SK-N-SH (cell line): ENCODE results near the gene DPEP2. TPM values are rescaled to one million over a fixed set of nuclear protein-coding genes. Genes with fewer than 3 reads are reported as not detected.

Experiments
- CTCF ChIA-PET: fragments of 300-600, 350-600 bp; formaldehyde crosslinking; extraction: SDS; loops from one replicate; lab custom pipeline; 2021; lab: Yijun Ruan, JAX
- POLR2A ChIA-PET: fragments of 350-600 bp; sonication (Branson Sonifier 250); formaldehyde crosslinking; extraction: SDS; loops from one replicate; lab custom pipeline; 2020; ENCODE audit warnings: antibody characterized with exemption, inconsistent platforms; lab: Yijun Ruan, JAX
- DNase-seq: peaks from one replicate; pipeline ENCODE4 v3.0.0; 2012
- H2AFZ ChIP-seq: fragments of 200-600 bp; sonication (generic); 2 replicates; pipeline ENCODE4 v1.8.1; 2016; ENCODE audit warnings: antibody characterized with exemption, mild to moderate bottlenecking, low read depth
- H3F3A ChIP-seq: fragments of 200-600 bp; sonication (generic); replicated peaks from 2 replicates; pipeline ENCODE3; 2016; ENCODE audit warnings: antibody characterized with exemption, mild to moderate bottlenecking; ENCODE audit not compliant: insufficient read depth
- H3K27ac ChIP-seq, 2 experiments: fragments of 200-500 bp in 1 of 2; fragments of 200-600 bp in 1 of 2; sonication (Bioruptor generic) in 1 of 2; sonication (generic), shearing (Covaris generic) in 1 of 2; 2 replicates each; pipeline versions ENCODE4 v1.5.1 to v1.6.1; 2014 to 2016; ENCODE audit warnings: low read depth in 2 of 2, inconsistent platforms in 1 of 2, low read length in 1 of 2, mild to moderate bottlenecking in 1 of 2, mixed read lengths in 1 of 2
- H3K27me3 ChIP-seq: fragments of 200-600 bp; sonication (generic), shearing (Covaris generic); 2 replicates; pipeline ENCODE4 v1.6.1; 2016; ENCODE audit warnings: mixed run types; ENCODE audit not compliant: insufficient read depth
- H3K36me3 ChIP-seq, 2 experiments: fragments of 200-500 bp in 1 of 2; fragments of 200-600 bp in 1 of 2; sonication (Bioruptor generic) in 1 of 2; sonication (generic) in 1 of 2; replicated peaks in 1 of 2; 2 replicates each; pipeline versions ENCODE3 to v1.5.1; 2014 to 2016; ENCODE audit warnings: low read length in 1 of 2, mild to moderate bottlenecking in 1 of 2; ENCODE audit not compliant: insufficient read depth in 2 of 2, control insufficient read depth in 1 of 2
- H3K4me1 ChIP-seq, 2 experiments: fragments of 200-500 bp in 1 of 2; fragments of 200-600 bp in 1 of 2; sonication (Bioruptor generic) in 1 of 2; sonication (generic), shearing (Covaris generic) in 1 of 2; 2 replicates each; pipeline versions ENCODE4 v1.5.1 to v1.6.1; 2014 to 2016; ENCODE audit warnings: low read depth in 1 of 2, low read length in 1 of 2, mixed run types in 1 of 2; ENCODE audit not compliant: insufficient read depth in 2 of 2, control insufficient read depth in 1 of 2
- H3K4me2 ChIP-seq: fragments of 200-600 bp; sonication (generic), shearing (Covaris generic); 2 replicates; pipeline ENCODE4 v1.6.1; 2017; ENCODE audit warnings: mixed run types
- H3K4me3 ChIP-seq, 2 experiments: fragments of 200-500 bp in 1 of 2; fragments of 200-600 bp in 1 of 2; sonication (Bioruptor generic) in 1 of 2; sonication (generic), shearing (Covaris generic) in 1 of 2; 2 replicates each; pipeline versions ENCODE4 v1.5.1 to v1.8.1; 2014 to 2016; ENCODE audit warnings: low read depth in 2 of 2, inconsistent platforms in 1 of 2, low read length in 1 of 2, mild to moderate bottlenecking in 1 of 2, mixed read lengths in 1 of 2, moderate library complexity in 1 of 2
- H3K79me2 ChIP-seq: fragments of 200-600 bp; sonication (generic); 2 replicates; pipeline ENCODE4 v1.8.1; 2017; ENCODE audit warnings: mild to moderate bottlenecking; ENCODE audit not compliant: insufficient read depth
- H3K9ac ChIP-seq: fragments of 200-600 bp; sonication (generic); 2 replicates; pipeline ENCODE4 v1.6.1; 2017; ENCODE audit warnings: mixed run types
- H3K9me2 ChIP-seq: fragments of 200-600 bp; sonication (generic); 2 replicates; pipeline ENCODE4 v1.6.1; 2017; ENCODE audit warnings: mixed run types
- H3K9me3 ChIP-seq: fragments of 200-600 bp; sonication (generic); 2 replicates; pipeline ENCODE4 v1.6.1; 2017; ENCODE audit warnings: mixed run types, mild to moderate bottlenecking, moderate library complexity
- H4K20me1 ChIP-seq: fragments of 200-600 bp; sonication (generic); 2 replicates; pipeline ENCODE4 v1.6.1; 2017; ENCODE audit warnings: mild to moderate bottlenecking, mixed run types; ENCODE audit not compliant: insufficient read depth
- CHD2 ChIP-seq: fragments of 150-350 bp; IDR thresholded peaks from 2 replicates; pipeline ENCODE4 v1.6.1; 2018; ENCODE audit warnings: low read length; ENCODE audit not compliant: partially characterized antibody
- ELF1 ChIP-seq: IDR thresholded peaks from 2 replicates; pipeline ENCODE4 v1.4.0; 2012
- EP300 ChIP-seq, 2 experiments: IDR thresholded peaks; 2 replicates each; pipeline versions ENCODE4 v1.4.0 to v1.6.1; 2012; ENCODE audit warnings: borderline replicate concordance in 1 of 2, low read depth in 1 of 2, low read length in 1 of 2
- FOSL2 ChIP-seq: IDR thresholded peaks from 2 replicates; pipeline ENCODE4 v1.4.0; 2012; ENCODE audit warnings: low read depth, mild to moderate bottlenecking, moderate library complexity, borderline replicate concordance
- FOXJ3 ChIP-seq: sonication (generic); formaldehyde crosslinking; IDR thresholded peaks from 2 replicates; pipeline ENCODE4 v1.5.1; 2020; ENCODE audit warnings: mild to moderate bottlenecking, missing genetic modification reagents
- FOXM1 ChIP-seq: IDR thresholded peaks from 2 replicates; pipeline ENCODE4 v1.4.0; 2012; ENCODE audit warnings: low read depth, mild to moderate bottlenecking
- GABPA ChIP-seq: IDR thresholded peaks from 2 replicates; pipeline ENCODE4 v1.4.0; 2012; ENCODE audit warnings: low read depth, mild to moderate bottlenecking
- GATA2 ChIP-seq: sonication (generic); formaldehyde crosslinking; IDR thresholded peaks from 2 replicates; pipeline ENCODE4 v1.5.0; 2020; ENCODE audit warnings: mild to moderate bottlenecking, missing genetic modification reagents
- NFIC ChIP-seq: IDR thresholded peaks from 2 replicates; pipeline ENCODE4 v1.4.0; 2012; ENCODE audit warnings: borderline replicate concordance
- NRF1 ChIP-seq: IDR thresholded peaks from 2 replicates; pipeline ENCODE4 v1.6.1; 2012; ENCODE audit warnings: low read depth, mild to moderate bottlenecking, low read length
- RCOR1 ChIP-seq: fragments of 150-350 bp; IDR thresholded peaks from 2 replicates; pipeline ENCODE4 v1.6.1; 2017; ENCODE audit warnings: antibody characterized with exemption, low read length
- RFX5 ChIP-seq: IDR thresholded peaks from 2 replicates; pipeline ENCODE4 v1.6.1; 2012; ENCODE audit warnings: mild to moderate bottlenecking, improper control_type of control experiment, low read length
- RXRA ChIP-seq: IDR thresholded peaks from 2 replicates; pipeline ENCODE4 v1.4.0; 2012; ENCODE audit warnings: low read depth, mild to moderate bottlenecking, borderline replicate concordance
- SIN3A ChIP-seq: IDR thresholded peaks from 2 replicates; pipeline ENCODE4 v1.6.1; 2012; ENCODE audit warnings: low read depth, mild to moderate bottlenecking, low read length, moderate library complexity, borderline replicate concordance
- SMC3 ChIP-seq: IDR thresholded peaks from 2 replicates; pipeline ENCODE4 v1.6.1; 2012; ENCODE audit warnings: low read depth, low read length, improper control_type of control experiment
- TCF12 ChIP-seq: IDR thresholded peaks from 2 replicates; pipeline ENCODE4 v1.4.0; 2012
- WGBS: methylation state at CpG from one replicate; pipeline ENCODE4 v1.1.6; 2017; ENCODE audit warnings: low lambda C conversion rate; 5-methylcytosine and 5-hydroxymethylcytosine counted together
- polyA plus RNA-seq, 3 experiments: library from polyadenylated mRNA; depleted of rRNA; stranded (reverse); fragments of >200 nt; gene quantifications; 2 replicates each; pipeline ENCODE4 v1.2.3, GENCODE V29; 2012
- TF ChIP-seq, protein P1 (sequence below): fragments of 150-350 bp; IDR thresholded peaks from 2 replicates; pipeline ENCODE4 v1.6.1; 2016; ENCODE audit warnings: mild to moderate bottlenecking, low read depth, low read length
- TF ChIP-seq, protein P2 (sequence below): fragments of 150-350 bp; IDR thresholded peaks from 2 replicates; pipeline ENCODE4 v1.6.1; 2017; ENCODE audit warnings: antibody characterized with exemption, low read length, low read depth, borderline replicate concordance

The DPEP2 gene
- polyA plus RNA-seq, 1 of the 3 experiments (the other 2 are of a cell fraction), result not detected

DNA sequence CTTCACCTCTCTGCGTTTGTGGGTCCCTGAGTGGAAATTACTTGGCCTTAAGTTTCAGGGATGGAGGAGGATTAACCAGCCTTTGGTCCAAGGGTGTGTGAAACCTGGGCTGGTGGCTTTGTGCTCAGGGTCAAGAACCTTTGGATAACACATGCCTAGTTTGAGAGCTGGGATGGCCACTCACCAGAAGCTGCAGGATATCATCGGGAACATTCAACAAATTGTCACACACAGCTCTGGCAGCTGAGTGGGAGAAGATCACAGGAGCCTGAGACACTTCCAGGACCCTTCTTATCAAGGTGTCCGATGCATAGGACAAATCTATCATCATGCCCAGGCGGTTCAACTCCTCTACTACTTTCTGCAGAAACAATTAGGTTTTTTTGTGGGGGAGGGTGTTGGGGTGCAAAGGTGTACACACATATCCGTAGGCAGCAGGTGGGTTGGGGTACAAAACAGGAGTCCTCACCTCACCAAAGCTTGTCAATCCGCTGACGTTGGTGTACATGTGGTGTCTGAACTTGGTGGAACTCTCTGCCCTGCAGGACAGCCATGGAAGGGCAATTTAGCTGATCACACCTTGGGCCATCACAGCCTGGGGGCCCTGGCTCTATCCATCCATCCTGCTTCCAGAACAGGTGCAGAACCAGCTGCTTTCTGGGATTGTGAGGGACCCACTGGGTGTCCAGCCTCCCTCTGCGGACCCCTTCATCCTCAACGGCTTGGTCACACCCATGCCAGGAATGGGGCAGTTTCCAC is 21.6 kb downstream of the DPEP2 start:
- POLR2A ChIA-PET, result no interaction called here
- H3K9ac ChIP-seq, result no peak overlapping the region
- H3K27ac ChIP-seq, result no peak overlapping the region
- no peaks in the 10 kb centered on the region for H3K9me2 ChIP-seq
- no peaks in the 10 kb centered on the region for H3K4me1 ChIP-seq
- H3F3A ChIP-seq, result no peaks in the 10 kb centered on the region
- no peak overlapping the region for H2AFZ ChIP-seq
- 57% methylated on average over 8 of the region's 9 CpGs for WGBS
- TF ChIP-seq NFIC (no peak), TCF12 (no peak), EP300 (IDR thresholded peaks at IDR 0.05; ENCODE audit: borderline replicate concordance in 1 of 2, low read depth in 1 of 2, low read length in 1 of 2) (no peak), FOXJ3 (no peak), SIN3A (no peak), GABPA (no peak), RFX5 (no peak), NRF1 (no peak), SMC3 (no peak), FOSL2 (no peak), RXRA (no peak), GATA2 (CRISPR knock-in tag) (no peak), ELF1 (no peak)
- TF ChIP-seq, protein P1, sequence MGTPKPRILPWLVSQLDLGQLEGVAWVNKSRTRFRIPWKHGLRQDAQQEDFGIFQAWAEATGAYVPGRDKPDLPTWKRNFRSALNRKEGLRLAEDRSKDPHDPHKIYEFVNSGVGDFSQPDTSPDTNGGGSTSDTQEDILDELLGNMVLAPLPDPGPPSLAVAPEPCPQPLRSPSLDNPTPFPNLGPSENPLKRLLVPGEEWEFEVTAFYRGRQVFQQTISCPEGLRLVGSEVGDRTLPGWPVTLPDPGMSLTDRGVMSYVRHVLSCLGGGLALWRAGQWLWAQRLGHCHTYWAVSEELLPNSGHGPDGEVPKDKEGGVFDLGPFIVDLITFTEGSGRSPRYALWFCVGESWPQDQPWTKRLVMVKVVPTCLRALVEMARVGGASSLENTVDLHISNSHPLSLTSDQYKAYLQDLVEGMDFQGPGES, result no peak
- TF ChIP-seq, protein P2, sequence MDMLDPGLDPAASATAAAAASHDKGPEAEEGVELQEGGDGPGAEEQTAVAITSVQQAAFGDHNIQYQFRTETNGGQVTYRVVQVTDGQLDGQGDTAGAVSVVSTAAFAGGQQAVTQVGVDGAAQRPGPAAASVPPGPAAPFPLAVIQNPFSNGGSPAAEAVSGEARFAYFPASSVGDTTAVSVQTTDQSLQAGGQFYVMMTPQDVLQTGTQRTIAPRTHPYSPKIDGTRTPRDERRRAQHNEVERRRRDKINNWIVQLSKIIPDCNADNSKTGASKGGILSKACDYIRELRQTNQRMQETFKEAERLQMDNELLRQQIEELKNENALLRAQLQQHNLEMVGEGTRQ, result no peak
- no peaks in the 10 kb centered on the region for H3K36me3 ChIP-seq
- no peak overlapping the region for H3K4me2 ChIP-seq
- H3K79me2 ChIP-seq, result no peaks in the 10 kb centered on the region
- H3K27me3 ChIP-seq, result no peaks in the 10 kb centered on the region; the same call in 1 of the 2 replicates
- CTCF ChIA-PET, result interaction anchor here (1.4 kb wide), 1 partner anchor 16 kb away, joined by 4 read pairs; no protein-coding TSS in a partner anchor
- no peaks in the 10 kb centered on the region for H3K9me3 ChIP-seq
- no peak overlapping the region for H3K4me3 ChIP-seq
- H4K20me1 ChIP-seq, result no peaks in the 10 kb centered on the region
- DNase-seq, result no peak

DNA sequence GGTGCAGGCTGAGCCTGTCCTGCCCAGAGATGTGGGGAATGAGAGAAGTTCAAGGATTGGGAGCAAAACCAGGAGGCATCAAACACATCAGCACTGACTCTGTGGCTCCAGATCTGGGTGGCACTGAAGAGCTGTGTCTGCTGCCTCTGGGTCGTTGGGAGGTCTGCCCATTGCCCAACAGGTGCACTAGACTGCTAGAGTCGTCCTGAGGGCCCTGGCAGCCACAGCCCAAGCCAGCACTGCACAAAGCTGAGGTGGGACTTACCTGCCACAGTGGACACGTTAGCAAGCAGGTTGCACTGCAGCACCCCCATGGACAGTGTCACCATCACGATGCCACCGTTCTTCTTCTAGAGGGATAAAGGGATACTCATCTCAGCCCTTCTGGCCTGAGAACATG is 22.3 kb downstream of the DPEP2 start:
- H3F3A ChIP-seq, result no peaks in the 10 kb centered on the region
- no peaks in the 10 kb centered on the region for H3K79me2 ChIP-seq
- H3K36me3 ChIP-seq, result no peaks in the 10 kb centered on the region
- H3K4me2 ChIP-seq, result no peak overlapping the region
- WGBS, result no CpG with 5 or more reads among the region's 5 CpGs
- H3K4me3 ChIP-seq, result no peak overlapping the region
- ChIA-PET CTCF (no interaction called here), POLR2A (no interaction called here)
- no peak overlapping the region for H3K27ac ChIP-seq
- H2AFZ ChIP-seq, result no peak overlapping the region
- H3K9me3 ChIP-seq, result no peaks in the 10 kb centered on the region
- no peaks in the 10 kb centered on the region for H3K4me1 ChIP-seq
- H3K9ac ChIP-seq, result no peak overlapping the region
- no peak for DNase-seq
- H3K9me2 ChIP-seq, result no peaks in the 10 kb centered on the region
- H4K20me1 ChIP-seq, result no peaks in the 10 kb centered on the region
- H3K27me3 ChIP-seq, result no peaks in the 10 kb centered on the region; the same call in 1 of the 2 replicates
- TF ChIP-seq RCOR1 (no peak), RXRA (no peak), CHD2 (no peak), GATA2 (CRISPR knock-in tag) (no peak), SMC3 (no peak), FOXM1 (no peak)
- TF ChIP-seq, all 33 proteins: peak for 0
